Measurements from ENCODE around the gene NCKAP5.

NCKAP5 gene

GRCh38 chr2:132951008-132951714, 617.1 kb downstream of the NCKAP5 start:
- Mint-ChIP-seq H3K4me1 (no peaks in the 10 kb centered on the region), H3K9me3 (peaks cover 24% of the 10 kb centered on the region), H3K27me3 (no peaks in the 10 kb centered on the region), H3K4me3 (no peak overlapping the region), H3K36me3 (ENCODE audit: insufficient read depth) (no peaks in the 10 kb centered on the region), H3K27ac (ENCODE audit: low read depth) (no peak overlapping the region)
- ATAC-seq (replicated peaks; ENCODE audit: extremely low read depth, poor library complexity, severe bottlenecking) = no peak
- no peak for DNase-seq (ENCODE audit: low spot score in 2 of 2)

- Mint-ChIP-seq H3K27me3 (no peaks in the 10 kb centered on the region), H3K36me3 (ENCODE audit: insufficient read depth) (no peaks in the 10 kb centered on the region), H3K4me1 (no peaks in the 10 kb centered on the region), H3K4me3 (no peak overlapping the region), H3K9me3 (peaks cover 26% of the 10 kb centered on the region), H3K27ac (ENCODE audit: low read depth) (no peak overlapping the region)
- no peak for DNase-seq (ENCODE audit: low spot score in 2 of 2)
- ATAC-seq (replicated peaks; ENCODE audit: extremely low read depth, poor library complexity, severe bottlenecking) = no peak
Measured at GRCh38 chr2:132949108-132949507, 619.2 kb downstream of the NCKAP5 start.

- H3K36me3 Mint-ChIP-seq (ENCODE audit: insufficient read depth) = no peaks in the 10 kb centered on the region
- no peak overlapping the region for H3K4me3 Mint-ChIP-seq
- no peak for DNase-seq (ENCODE audit: low spot score in 2 of 2)
- no peaks in the 10 kb centered on the region for H3K27me3 Mint-ChIP-seq
- H3K4me1 Mint-ChIP-seq = no peaks in the 10 kb centered on the region
- no peak for ATAC-seq (replicated peaks; ENCODE audit: extremely low read depth, poor library complexity, severe bottlenecking)
- H3K27ac Mint-ChIP-seq (ENCODE audit: low read depth) = no peak overlapping the region
- H3K9me3 Mint-ChIP-seq = peaks cover 26% of the 10 kb centered on the region
Measured at GRCh38 chr2:132948211-132948610, 620.1 kb downstream of the NCKAP5 start.

GRCh38 chr2:132943829-132944228, 624.4 kb downstream of the NCKAP5 start:
- H3K4me3 Mint-ChIP-seq = no peak overlapping the region
- no peaks in the 10 kb centered on the region for H3K36me3 Mint-ChIP-seq (ENCODE audit: insufficient read depth)
- DNase-seq (ENCODE audit: low spot score in 2 of 2) (no peak), ATAC-seq (replicated peaks; ENCODE audit: extremely low read depth, poor library complexity, severe bottlenecking) (no peak)
- H3K9me3 Mint-ChIP-seq = peaks cover 15% of the 10 kb centered on the region
- H3K27ac Mint-ChIP-seq (ENCODE audit: low read depth) = no peak overlapping the region
- no peaks in the 10 kb centered on the region for H3K4me1 Mint-ChIP-seq
- H3K27me3 Mint-ChIP-seq = no peaks in the 10 kb centered on the region

GRCh38 chr2:132941296-132942020, 626.8 kb downstream of the NCKAP5 start:
- Mint-ChIP-seq H3K27ac (ENCODE audit: low read depth) (no peak overlapping the region), H3K9me3 (peaks cover 7% of the 10 kb centered on the region), H3K4me3 (no peak overlapping the region), H3K27me3 (no peaks in the 10 kb centered on the region), H3K36me3 (ENCODE audit: insufficient read depth) (no peaks in the 10 kb centered on the region), H3K4me1 (no peaks in the 10 kb centered on the region)
- no peak for DNase-seq (ENCODE audit: low spot score in 2 of 2)
- no peak for ATAC-seq (replicated peaks; ENCODE audit: extremely low read depth, poor library complexity, severe bottlenecking)

GRCh38 chr2:132937629-132938028, 630.6 kb downstream of the NCKAP5 start:
- Mint-ChIP-seq H3K36me3 (ENCODE audit: insufficient read depth) (no peaks in the 10 kb centered on the region), H3K4me1 (no peaks in the 10 kb centered on the region), H3K9me3 (peaks cover 7% of the 10 kb centered on the region), H3K4me3 (no peak overlapping the region), H3K27me3 (no peaks in the 10 kb centered on the region), H3K27ac (ENCODE audit: low read depth) (no peak overlapping the region)
- no peak for ATAC-seq (replicated peaks; ENCODE audit: extremely low read depth, poor library complexity, severe bottlenecking)
- DNase-seq (ENCODE audit: low spot score in 2 of 2) = no peak

GRCh38 chr2:132936791-132937190, 631.5 kb downstream of the NCKAP5 start:
- ATAC-seq (replicated peaks; ENCODE audit: extremely low read depth, poor library complexity, severe bottlenecking) = no peak
- Mint-ChIP-seq H3K27me3 (no peaks in the 10 kb centered on the region), H3K4me3 (no peak overlapping the region)

GRCh38 chr2:132936261-132936660, 632.0 kb downstream of the NCKAP5 start:
- Mint-ChIP-seq H3K27ac (ENCODE audit: low read depth) (no peak overlapping the region), H3K4me1 (no peaks in the 10 kb centered on the region), H3K4me3 (no peak overlapping the region), H3K36me3 (ENCODE audit: insufficient read depth) (no peaks in the 10 kb centered on the region), H3K9me3 (peaks cover 7% of the 10 kb centered on the region), H3K27me3 (no peaks in the 10 kb centered on the region)
- no peak for ATAC-seq (replicated peaks; ENCODE audit: extremely low read depth, poor library complexity, severe bottlenecking)
- no peak for DNase-seq (ENCODE audit: low spot score in 2 of 2)

More at GRCh38 chr2:132936791-132937190, 631.5 kb downstream of the NCKAP5 start:
- DNase-seq (ENCODE audit: low spot score in 2 of 2) = no peak
- Mint-ChIP-seq H3K27ac (ENCODE audit: low read depth) (no peak overlapping the region), H3K4me1 (no peaks in the 10 kb centered on the region), H3K36me3 (ENCODE audit: insufficient read depth) (no peaks in the 10 kb centered on the region), H3K9me3 (peaks cover 7% of the 10 kb centered on the region)

- Mint-ChIP-seq H3K9me3 (no peaks in the 10 kb centered on the region), H3K27me3 (no peaks in the 10 kb centered on the region), H3K36me3 (ENCODE audit: insufficient read depth) (no peaks in the 10 kb centered on the region), H3K4me1 (no peaks in the 10 kb centered on the region), H3K27ac (ENCODE audit: low read depth) (no peak overlapping the region), H3K4me3 (no peak overlapping the region)
- DNase-seq (ENCODE audit: low spot score in 2 of 2) (no peak), ATAC-seq (replicated peaks; ENCODE audit: extremely low read depth, poor library complexity, severe bottlenecking) (no peak)
Measured at GRCh38 chr2:132929786-132930185, 638.5 kb downstream of the NCKAP5 start.

GRCh38 chr2:132923787-132924186, 644.5 kb downstream of the NCKAP5 start:
- Mint-ChIP-seq H3K4me1 (no peaks in the 10 kb centered on the region), H3K36me3 (ENCODE audit: insufficient read depth) (no peaks in the 10 kb centered on the region), H3K4me3 (no peak overlapping the region), H3K27me3 (no peaks in the 10 kb centered on the region), H3K27ac (ENCODE audit: low read depth) (no peak overlapping the region), H3K9me3 (no peaks in the 10 kb centered on the region)
- ATAC-seq (replicated peaks; ENCODE audit: extremely low read depth, poor library complexity, severe bottlenecking) (no peak), DNase-seq (ENCODE audit: low spot score in 2 of 2) (no peak)

GRCh38 chr2:132915812-132916549, 652.3 kb downstream of the NCKAP5 start:
- Mint-ChIP-seq H3K9me3 (no peaks in the 10 kb centered on the region), H3K4me3 (no peak overlapping the region), H3K36me3 (ENCODE audit: insufficient read depth) (no peaks in the 10 kb centered on the region), H3K4me1 (no peaks in the 10 kb centered on the region), H3K27me3 (no peaks in the 10 kb centered on the region), H3K27ac (ENCODE audit: low read depth) (no peak overlapping the region)
- DNase-seq (ENCODE audit: low spot score in 2 of 2) = no peak
- no peak for ATAC-seq (replicated peaks; ENCODE audit: extremely low read depth, poor library complexity, severe bottlenecking)

GRCh38 chr2:132911726-132912724, 656.2 kb downstream of the NCKAP5 start:
- no peak for DNase-seq (ENCODE audit: low spot score in 2 of 2)
- peaks cover 4% of the 10 kb centered on the region for H3K9me3 Mint-ChIP-seq
- H3K36me3 Mint-ChIP-seq (ENCODE audit: insufficient read depth) = no peaks in the 10 kb centered on the region
- H3K27me3 Mint-ChIP-seq = no peaks in the 10 kb centered on the region
- no peak overlapping the region for H3K4me3 Mint-ChIP-seq
- no peak overlapping the region for H3K27ac Mint-ChIP-seq (ENCODE audit: low read depth)
- no peak for ATAC-seq (replicated peaks; ENCODE audit: extremely low read depth, poor library complexity, severe bottlenecking)
- H3K4me1 Mint-ChIP-seq = no peaks in the 10 kb centered on the region
